ENCODE measurements around the gene CDH3.

CDH3 gene

GRCh38 chr16:68655806-68656205 lies 10.7 kb downstream of the CDH3 start:
- no peak for DNase-seq

- DNase-seq = no peak
These were observed 11.6 kb downstream of the CDH3 start for GRCh38 chr16:68656751-68657150.

- DNase-seq = no peak
These were observed 13.3 kb downstream of the CDH3 start for GRCh38 chr16:68658341-68658973.

GRCh38 chr16:68658974-68659360 lies 13.9 kb downstream of the CDH3 start:
- DNase-seq = no peak

- no peak for DNase-seq
These were observed 14.6 kb downstream of the CDH3 start for GRCh38 chr16:68659412-68660358.

- no peak for DNase-seq
These were observed 15.3 kb downstream of the CDH3 start for GRCh38 chr16:68660359-68660795.

GRCh38 chr16:68662035-68662434 lies 16.9 kb downstream of the CDH3 start:
- DNase-seq = no peak

- DNase-seq = no peak
These were observed 19.2 kb downstream of the CDH3 start for GRCh38 chr16:68664297-68664696.

- no peak for DNase-seq
These were observed 20.4 kb downstream of the CDH3 start for GRCh38 chr16:68665501-68665900.

GRCh38 chr16:68668266-68668665 lies 23.2 kb downstream of the CDH3 start:
- DNase-seq = no peak

GRCh38 chr16:68676113-68676860 lies 31.2 kb downstream of the CDH3 start:
- no peak for DNase-seq

GRCh38 chr16:68681038-68681437 lies 35.9 kb downstream of the CDH3 start:
- no peak for DNase-seq

- DNase-seq = no peak
These were observed 40.8 kb downstream of the CDH3 start for GRCh38 chr16:68685685-68686478.

- no peak for DNase-seq
These were observed 41.8 kb downstream of the CDH3 start for GRCh38 chr16:68686905-68687304.

GRCh38 chr16:68689921-68690320 lies 44.8 kb downstream of the CDH3 start:
- no peak for DNase-seq

- no peak for DNase-seq
These were observed 50.5 kb downstream of the CDH3 start for GRCh38 chr16:68695575-68695974.

GRCh38 chr16:68696514-68696913 lies 51.4 kb downstream of the CDH3 start:
- no peak for DNase-seq

- DNase-seq = no peak
These were observed 53.0 kb downstream of the CDH3 start for GRCh38 chr16:68698091-68698490.

- no peak for DNase-seq
These were observed 55.0 kb downstream of the CDH3 start for GRCh38 chr16:68700120-68700519.

- DNase-seq = no peak
These were observed 55.7 kb downstream of the CDH3 start for GRCh38 chr16:68700831-68701230.

- DNase-seq = peak; percentile 66
These were observed 59.2 kb downstream of the CDH3 start for GRCh38 chr16:68704232-68704867.
